A673 (cell line): ENCODE data around the gene DYNLT3. TPM values are rescaled to one million over a fixed set of nuclear protein-coding genes. Genes with fewer than 3 reads are reported as not detected.

Experiments
- BruUV-seq: library from RNA; stranded (reverse); fragments of 400-500 nt; replicated peaks from 2 replicates; lab custom pipeline; 2021; lab: Mats Ljungman, UMichigan
- CTCF ChIA-PET: fragments of 300-600 bp; sonication (Branson Sonifier 250); formaldehyde crosslinking; loops from one replicate; lab custom pipeline; 2022; ENCODE audit warnings: antibody characterized with exemption; lab: Charles Lee
- POLR2A ChIA-PET: fragments of 300-600 bp; sonication (Branson Sonifier 250); formaldehyde crosslinking; loops from one replicate; lab custom pipeline; 2022; ENCODE audit warnings: antibody characterized with exemption; ENCODE audit not compliant: low non-redundant PET; lab: Charles Lee
- DNase-seq: peaks from one replicate; pipeline ENCODE4 v3.0.0-alpha.2; 2015; ENCODE audit warnings: low spot score
- H3K27ac ChIP-seq: fragments of 200-600 bp; sonication (generic); 2 replicates; pipeline ENCODE4 v1.5.1; 2016; ENCODE audit warnings: mixed run types, low read depth, mild to moderate bottlenecking, mixed read lengths, antibody characterized with exemption, low read length; ENCODE audit not compliant: poor library complexity, severe bottlenecking
- H3K27me3 ChIP-seq: fragments of 200-600 bp; sonication (generic); replicated peaks from 2 replicates; pipeline ENCODE4 v1.6.1; 2017; ENCODE audit warnings: mixed run types, low read depth, mild to moderate bottlenecking, mixed read lengths, antibody characterized with exemption, low read length; ENCODE audit not compliant: insufficient read depth, poor library complexity
- H3K36me3 ChIP-seq: fragments of 200-600 bp; sonication (generic); 2 replicates; pipeline ENCODE4 v1.6.1; 2016; ENCODE audit warnings: mixed run types, mild to moderate bottlenecking, mixed read lengths, antibody characterized with exemption, low read length; ENCODE audit not compliant: insufficient read depth, poor library complexity, severe bottlenecking
- H3K4me1 ChIP-seq: fragments of 200-600 bp; sonication (generic); 2 replicates; pipeline ENCODE4 v1.6.1; 2017; ENCODE audit warnings: mixed run types, mild to moderate bottlenecking, mixed read lengths, antibody characterized with exemption, low read length; ENCODE audit not compliant: insufficient read depth, poor library complexity, severe bottlenecking
- H3K4me3 ChIP-seq: fragments of 200-600 bp; sonication (generic); 2 replicates; pipeline ENCODE4 v1.5.1; 2016; ENCODE audit warnings: low read depth, mixed run types, mild to moderate bottlenecking, mixed read lengths, low read length; ENCODE audit not compliant: poor library complexity, severe bottlenecking
- H3K9me3 ChIP-seq: fragments of 200-600 bp; sonication (generic); 2 replicates; pipeline ENCODE4 v1.6.1; 2016; ENCODE audit warnings: mixed run types, low read depth, mild to moderate bottlenecking, mixed read lengths, antibody characterized with exemption, low read length; ENCODE audit not compliant: poor library complexity, severe bottlenecking
- CTCF ChIP-seq: fragments of 300-800, 200-600 bp; sonication (generic); conservative IDR thresholded peaks from 2 replicates; pipeline ENCODE4 v1.5.1; 2017; ENCODE audit warnings: low read depth, mild to moderate bottlenecking, antibody characterized with exemption, low read length, moderate library complexity, mixed read lengths
- EZH2 ChIP-seq: fragments of 200-600 bp; sonication (generic); IDR thresholded peaks from 2 replicates; pipeline ENCODE4 v1.6.1; 2017; ENCODE audit warnings: borderline replicate concordance, low read depth, mild to moderate bottlenecking, mixed read lengths, antibody characterized with exemption, low read length; ENCODE audit not compliant: poor library complexity, severe bottlenecking
- intact Hi-C: fragments of 100-400 bp; cut with micrococcal nuclease; formaldehyde crosslinking; loops from one replicate; pipeline ENCODE4 v1.10.0; 2022; ENCODE audit not compliant: unreplicated experiment
- total RNA-seq: library from RNA; stranded (reverse); gene quantifications from 2 replicates; pipeline ENCODE4 v1.2.3, GENCODE V29; 2021

Gene DYNLT3
- total RNA-seq, 1 experiment from 2014 or later = 38.3 TPM

GRCh38 chrX:37815366-37815765, 32.0 kb downstream of the DYNLT3 start:
- H3K27ac ChIP-seq = no peak overlapping the region
- no peaks in the 10 kb centered on the region for H3K4me1 ChIP-seq
- no peak for TF ChIP-seq CTCF
- no peak for TF ChIP-seq EZH2
- BruUV-seq = no TSS peak
- no peaks in the 10 kb centered on the region for H3K9me3 ChIP-seq
- intact Hi-C loops = no loop called here
- CTCF ChIA-PET = no interaction called here
- no peak for DNase-seq
- no peaks in the 10 kb centered on the region for H3K27me3 ChIP-seq
- H3K36me3 ChIP-seq = no peaks in the 10 kb centered on the region
- no peak overlapping the region for H3K4me3 ChIP-seq
- POLR2A ChIA-PET = no interaction called here

GRCh38 chrX:37813570-37813969, 33.8 kb downstream of the DYNLT3 start:
- CTCF ChIA-PET = no interaction called here
- Histone ChIP-seq H3K36me3 (no peaks in the 10 kb centered on the region), H3K9me3 (no peaks in the 10 kb centered on the region), H3K27ac (no peak overlapping the region), H3K4me3 (no peak overlapping the region), H3K4me1 (no peaks in the 10 kb centered on the region), H3K27me3 (no peaks in the 10 kb centered on the region)
- intact Hi-C loops = no loop called here
- POLR2A ChIA-PET = no interaction called here
- TF ChIP-seq CTCF (no peak), EZH2 (no peak)
- no peak for DNase-seq
- no TSS peak for BruUV-seq

- Histone ChIP-seq H3K9me3 (no peaks in the 10 kb centered on the region), H3K4me3 (no peak overlapping the region), H3K36me3 (no peaks in the 10 kb centered on the region), H3K4me1 (no peaks in the 10 kb centered on the region), H3K27ac (no peak overlapping the region), H3K27me3 (no peaks in the 10 kb centered on the region)
- no peak for DNase-seq
- ChIA-PET CTCF (no interaction called here), POLR2A (no interaction called here)
- BruUV-seq = no TSS peak
- no peak for TF ChIP-seq EZH2
- TF ChIP-seq CTCF = no peak
- intact Hi-C loops = no loop called here
Measured at GRCh38 chrX:37812110-37812509, 35.3 kb downstream of the DYNLT3 start.
